NCI-H774 (cell line): ENCODE data around the gene ZBTB46.

Experiments
- DNase-seq: peaks from one replicate; lab custom pipeline; 2025; lab: John Stamatoyannopoulos, UW

Gene ZBTB46

DNA sequence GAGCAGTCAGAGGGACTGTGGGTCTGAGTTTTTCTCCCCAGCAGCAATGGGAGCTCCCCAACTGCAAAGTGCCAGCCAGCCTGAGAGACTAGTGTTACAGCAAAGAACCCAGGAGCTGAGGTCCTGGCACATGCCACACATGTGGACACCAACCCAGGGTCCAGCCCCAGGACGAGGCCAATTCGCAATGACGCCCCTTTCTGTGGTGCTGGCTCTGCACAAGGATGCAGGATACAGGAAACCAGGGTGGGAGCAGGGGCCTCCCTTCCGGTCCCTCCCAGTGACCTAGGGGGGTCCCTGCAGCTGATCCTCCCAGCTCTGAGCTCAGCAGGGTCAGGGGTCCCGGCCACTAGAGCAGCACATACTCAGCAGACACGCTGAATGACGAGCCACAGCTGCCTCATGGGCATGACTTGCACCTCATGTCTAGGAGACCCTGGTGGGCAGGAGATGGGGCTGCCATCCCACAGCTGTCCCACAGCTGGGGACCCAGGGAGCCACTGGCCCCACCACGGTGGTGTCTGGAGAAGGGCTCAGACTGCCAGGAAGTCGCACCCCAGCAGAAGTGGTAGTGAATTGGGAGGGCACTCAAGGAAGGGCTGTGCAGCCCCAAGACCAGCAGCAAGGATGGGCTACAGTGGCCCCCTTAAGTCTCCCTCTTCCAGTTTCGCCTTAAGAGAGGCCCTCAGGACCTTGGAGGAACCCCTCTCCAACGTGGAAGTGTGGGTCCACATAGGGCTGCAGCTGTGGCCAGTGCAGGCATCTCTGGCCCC lies 126.9 kb downstream of the ZBTB46 start:
- no peak for DNase-seq

DNA sequence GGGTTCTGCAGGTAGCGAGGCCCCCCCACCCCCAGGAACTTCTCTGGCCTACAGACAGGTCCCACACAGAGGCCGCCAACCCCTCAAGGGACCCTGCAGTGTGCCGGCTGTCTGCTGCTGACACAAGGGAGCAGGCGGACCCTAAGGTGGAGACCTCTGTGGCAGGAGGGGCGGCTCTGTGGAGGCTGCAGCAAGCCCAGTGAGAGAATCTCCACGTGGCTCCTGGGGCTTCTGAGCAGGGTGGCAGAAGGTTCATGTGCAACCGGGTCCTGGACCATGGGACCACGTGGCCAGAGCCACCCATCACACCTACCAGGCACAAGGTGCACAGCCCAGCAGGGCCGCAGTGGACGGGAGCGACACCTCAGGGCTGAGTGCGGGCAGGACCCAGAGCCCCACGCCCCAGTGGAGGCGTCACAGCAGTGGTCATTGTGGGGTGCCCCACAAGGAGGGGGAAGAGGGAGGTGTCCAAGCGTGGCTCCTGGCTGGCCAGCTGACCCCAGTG lies 127.5 kb downstream of the ZBTB46 start:
- no peak for DNase-seq

GRCh38 chr20:63702751-63703470 lies 128.2 kb downstream of the ZBTB46 start:
- DNase-seq: no peak

- no peak for DNase-seq
Observed at GRCh38 chr20:63702036-63702665, 128.9 kb downstream of the ZBTB46 start.

DNA sequence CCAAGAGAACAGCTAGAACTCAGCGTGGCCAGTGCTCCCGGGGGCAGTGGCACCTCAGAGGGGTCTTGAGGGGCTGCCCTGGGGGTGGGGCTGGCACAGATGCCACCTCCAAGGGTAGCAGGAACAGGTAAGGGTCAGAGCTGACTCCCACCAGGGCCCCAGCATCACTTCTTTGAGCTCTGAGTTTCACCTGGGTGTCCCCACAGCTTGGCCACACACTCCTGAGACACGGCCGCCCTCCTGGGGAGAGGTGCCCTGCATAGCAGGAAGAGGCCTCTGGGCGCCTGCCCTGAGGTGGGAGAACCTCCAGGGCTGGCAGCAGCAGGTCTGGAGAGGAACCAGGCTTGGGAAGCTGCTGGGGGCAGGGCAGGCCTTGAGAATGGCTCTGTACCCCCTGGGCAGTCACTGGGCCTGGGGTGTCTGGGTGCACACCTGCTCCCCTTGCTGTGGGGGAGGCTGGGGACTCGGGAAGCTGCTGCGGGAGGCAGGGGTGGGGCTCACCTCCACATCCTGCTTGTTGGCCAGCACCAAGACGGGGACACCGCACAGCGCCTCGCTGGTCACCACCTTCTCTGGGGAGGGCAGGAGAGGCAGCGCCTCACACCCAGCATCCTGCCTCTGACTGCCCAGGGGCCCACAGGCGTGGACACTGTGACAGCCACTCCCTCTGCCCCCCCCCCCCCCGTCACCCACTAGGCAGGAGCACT lies 129.6 kb downstream of the ZBTB46 start:
- DNase-seq: no peak

- DNase-seq: no peak
Observed at GRCh38 chr20:63701051-63701328, 130.1 kb downstream of the ZBTB46 start.

DNA sequence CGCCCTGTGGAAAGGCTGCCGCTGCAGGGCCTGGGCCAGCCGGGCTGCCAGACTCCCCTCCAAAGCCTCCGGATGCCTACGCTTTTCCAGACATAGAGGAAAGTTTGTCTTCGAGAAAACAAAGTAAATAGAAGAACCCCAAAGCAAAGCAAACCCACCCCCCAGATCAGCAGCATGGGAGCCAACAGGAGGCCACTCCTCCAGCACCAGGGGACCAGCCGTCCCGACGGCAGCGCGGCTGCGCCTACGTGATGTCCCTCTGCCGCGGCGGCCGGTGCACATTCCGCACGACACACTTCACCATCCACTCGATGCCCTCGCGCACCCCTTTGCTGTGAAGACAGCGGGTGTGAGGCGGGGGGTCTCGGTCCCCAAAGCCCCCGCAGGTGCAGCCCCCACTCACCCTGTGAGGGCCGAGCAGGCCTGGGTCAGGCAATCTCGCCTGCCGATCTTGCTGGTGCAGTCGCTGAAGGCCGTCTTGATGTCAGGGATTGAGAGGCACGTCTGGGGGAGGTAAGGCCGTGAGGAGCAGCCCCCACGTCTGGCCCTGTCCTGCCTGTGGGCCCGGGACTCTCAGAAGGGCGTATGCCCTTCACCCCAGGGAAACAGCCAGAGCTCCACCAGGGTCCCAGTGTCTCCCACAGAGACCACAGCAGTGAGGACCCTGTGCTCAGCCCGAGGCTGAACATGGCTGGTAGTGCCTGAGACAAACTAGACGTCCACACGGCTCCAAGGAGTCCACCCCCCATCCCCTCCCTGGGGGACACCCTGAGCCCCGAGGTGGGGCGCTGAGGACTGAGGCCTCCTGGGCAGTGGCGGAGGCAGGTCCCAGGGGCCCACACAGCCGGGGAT lies 130.6 kb downstream of the ZBTB46 start:
- no peak for DNase-seq

DNA sequence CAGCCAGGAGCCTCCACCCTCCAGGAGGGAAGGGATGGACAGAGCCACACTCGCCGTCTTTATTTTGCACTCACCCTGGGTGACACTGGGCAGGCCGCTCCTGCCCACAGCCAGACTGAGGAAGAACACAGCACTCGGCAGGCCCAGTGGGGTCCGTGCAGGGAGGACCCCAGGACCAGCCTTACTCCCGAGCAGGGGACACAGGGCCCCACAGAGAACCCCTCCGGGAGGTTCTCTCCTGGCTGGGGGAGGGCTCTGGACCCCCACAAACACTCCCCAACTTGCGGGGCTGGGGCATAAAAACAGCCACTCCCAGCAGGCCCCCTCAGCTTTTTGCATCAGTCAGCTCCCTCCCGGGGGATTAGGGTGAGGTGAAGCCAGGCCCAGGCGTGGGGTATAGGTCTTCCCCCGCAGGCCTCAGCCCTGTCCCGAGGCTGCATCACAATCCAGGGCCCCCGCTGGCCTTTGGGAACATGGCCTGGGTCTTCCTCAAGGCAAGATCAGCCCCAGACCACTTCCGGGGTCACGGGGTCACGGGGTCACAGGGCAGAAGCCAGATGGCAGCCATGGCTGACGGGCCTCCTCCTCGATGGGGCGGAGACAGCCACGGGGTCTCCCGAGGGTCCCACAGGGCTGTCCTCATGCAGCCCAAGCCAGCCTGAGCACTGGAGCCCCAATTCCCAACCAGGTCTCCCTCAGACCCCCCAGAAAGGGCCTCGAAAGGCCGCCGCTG lies 131.4 kb downstream of the ZBTB46 start:
- DNase-seq: no peak

- DNase-seq: no peak
Observed at GRCh38 chr20:63698739-63699465, 132.2 kb downstream of the ZBTB46 start.

DNA sequence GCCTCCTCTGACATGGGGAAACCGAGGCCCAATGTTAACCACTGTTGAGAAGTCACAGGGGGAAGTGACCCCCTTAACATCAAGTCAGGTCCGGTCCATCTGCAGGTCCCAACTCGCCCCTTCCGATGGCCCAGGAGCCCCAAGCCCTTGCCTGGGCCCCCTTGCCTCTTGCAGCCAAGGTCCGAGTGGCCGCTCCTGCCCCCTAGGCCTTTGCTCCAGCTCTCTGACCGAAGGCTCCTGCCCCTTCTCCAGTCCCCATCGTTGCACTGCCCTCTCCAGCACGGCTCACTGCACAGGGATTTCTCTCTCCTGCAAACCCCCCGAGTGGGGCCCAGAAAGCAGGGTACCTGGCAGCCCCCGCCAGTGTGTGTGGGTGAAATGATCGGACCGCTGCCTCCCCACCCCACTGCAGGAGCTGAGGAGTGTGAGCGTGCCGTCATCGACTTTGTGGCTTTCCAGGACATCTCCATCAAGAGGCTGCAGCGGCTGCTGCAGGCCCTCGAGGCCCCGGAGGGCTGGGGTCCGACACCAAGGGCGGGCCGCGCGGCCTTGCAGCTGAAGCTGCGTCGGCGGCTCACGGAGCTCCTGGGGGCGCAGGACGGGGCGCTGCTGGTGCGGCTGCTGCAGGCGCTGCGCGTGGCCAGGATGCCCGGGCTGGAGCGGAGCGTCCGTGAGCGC lies 133.1 kb downstream of the ZBTB46 start:
- no peak for DNase-seq

GRCh38 chr20:63697357-63697867 lies 133.7 kb downstream of the ZBTB46 start:
- DNase-seq: no peak

DNA sequence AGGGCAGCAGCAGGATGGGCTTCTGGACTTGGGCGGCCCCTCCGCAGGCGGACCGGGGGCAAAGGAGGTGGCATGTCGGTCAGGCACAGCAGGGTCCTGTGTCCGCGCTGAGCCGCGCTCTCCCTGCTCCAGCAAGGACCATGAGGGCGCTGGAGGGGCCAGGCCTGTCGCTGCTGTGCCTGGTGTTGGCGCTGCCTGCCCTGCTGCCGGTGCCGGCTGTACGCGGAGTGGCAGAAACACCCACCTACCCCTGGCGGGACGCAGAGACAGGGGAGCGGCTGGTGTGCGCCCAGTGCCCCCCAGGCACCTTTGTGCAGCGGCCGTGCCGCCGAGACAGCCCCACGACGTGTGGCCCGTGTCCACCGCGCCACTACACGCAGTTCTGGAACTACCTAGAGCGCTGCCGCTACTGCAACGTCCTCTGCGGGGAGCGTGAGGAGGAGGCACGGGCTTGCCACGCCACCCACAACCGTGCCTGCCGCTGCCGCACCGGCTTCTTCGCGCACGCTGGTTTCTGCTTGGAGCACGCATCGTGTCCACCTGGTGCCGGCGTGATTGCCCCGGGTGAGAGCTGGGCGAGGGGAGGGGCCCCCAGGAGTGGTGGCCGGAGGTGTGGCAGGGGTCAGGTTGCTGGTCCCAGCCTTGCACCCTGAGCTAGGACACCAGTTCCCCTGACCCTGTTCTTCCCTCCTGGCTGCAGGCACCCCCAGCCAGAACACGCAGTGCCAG lies 134.3 kb downstream of the ZBTB46 start, which contains the start of gene TNFRSF6B:
Gene TNFRSF6B, plus strand, starts transcription at position 25 of the 729 bp plus-strand sequence. Its CDS starts 116 bp downstream, at position 141.
- DNase-seq: no peak

DNA sequence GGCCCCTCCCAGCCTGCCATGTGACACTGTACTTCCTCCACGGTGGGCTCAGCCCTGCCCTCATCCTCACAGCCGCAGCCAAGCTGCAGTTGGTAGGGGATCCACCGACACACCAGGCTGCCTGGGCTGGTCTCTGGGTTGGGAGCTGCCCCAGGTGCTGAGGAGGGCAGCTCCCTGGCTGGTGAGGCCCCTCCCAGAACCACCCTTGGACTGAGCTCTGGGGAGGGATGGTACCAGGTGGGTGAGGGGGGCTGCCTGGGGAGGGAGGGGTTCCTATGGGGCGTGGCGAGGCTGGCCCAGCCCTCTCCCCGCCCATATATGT lies 134.8 kb downstream of the ZBTB46 start:
- no peak for DNase-seq

- DNase-seq: no peak
Observed at GRCh38 chr20:63695424-63696305, 135.4 kb downstream of the ZBTB46 start.

GRCh38 chr20:63694584-63695423 lies 136.3 kb downstream of the ZBTB46 start:
- DNase-seq: no peak

DNA sequence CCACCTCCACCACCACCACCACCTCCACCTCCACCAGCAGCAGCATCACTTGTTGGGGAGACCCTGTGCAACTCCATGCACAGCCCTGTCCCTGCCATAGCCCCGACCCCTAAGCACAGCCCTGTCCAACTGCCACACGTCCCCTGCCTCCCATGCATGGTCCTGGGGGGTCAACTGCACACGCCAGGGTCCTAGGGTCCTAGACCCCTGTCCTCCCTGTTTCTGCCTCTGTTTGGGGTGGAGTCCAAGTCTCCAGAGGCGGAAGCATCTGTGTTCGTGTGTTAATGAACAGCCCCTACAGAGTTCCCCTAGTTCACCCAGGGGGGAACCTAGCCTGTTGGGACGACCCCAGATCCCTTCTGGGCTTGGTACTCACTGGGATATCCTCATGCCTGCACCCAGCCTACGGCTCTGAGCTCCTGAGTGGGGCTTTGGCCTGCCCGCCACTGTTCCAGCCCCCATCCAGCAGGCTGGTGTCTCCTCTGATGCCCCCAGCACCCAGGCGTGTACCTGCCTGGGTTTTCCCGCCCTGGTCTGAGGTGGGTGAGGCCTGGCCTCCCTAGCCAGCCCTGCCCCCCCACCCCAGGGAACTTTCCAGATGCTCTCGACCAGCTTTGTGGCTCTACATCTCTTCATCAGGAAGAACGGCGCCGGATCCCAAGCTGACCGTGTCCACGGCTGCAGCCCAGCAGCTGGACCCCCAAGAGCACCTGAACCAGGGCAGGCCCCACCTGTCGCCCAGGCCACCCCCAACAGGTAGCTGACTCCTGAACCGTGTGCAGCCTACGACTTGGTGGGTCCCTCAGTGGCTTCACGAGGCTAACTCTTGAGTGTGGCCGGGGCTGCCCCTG lies 137.1 kb downstream of the ZBTB46 start:
- DNase-seq: no peak
